LNCAP (cell line): Measurements from ENCODE around the gene CASZ1.

Experiments used
- CTCF ChIP-seq: fragments of 450-650 bp; IDR thresholded peaks from 2 replicates; pipeline ENCODE4 v1.5.1; 2017; ENCODE audit warnings: mild to moderate bottlenecking

CASZ1 gene

GRCh38 chr1:10646347-10646861 is 150.0 kb downstream of the CASZ1 start:
- TF ChIP-seq CTCF, result no peak

DNA sequence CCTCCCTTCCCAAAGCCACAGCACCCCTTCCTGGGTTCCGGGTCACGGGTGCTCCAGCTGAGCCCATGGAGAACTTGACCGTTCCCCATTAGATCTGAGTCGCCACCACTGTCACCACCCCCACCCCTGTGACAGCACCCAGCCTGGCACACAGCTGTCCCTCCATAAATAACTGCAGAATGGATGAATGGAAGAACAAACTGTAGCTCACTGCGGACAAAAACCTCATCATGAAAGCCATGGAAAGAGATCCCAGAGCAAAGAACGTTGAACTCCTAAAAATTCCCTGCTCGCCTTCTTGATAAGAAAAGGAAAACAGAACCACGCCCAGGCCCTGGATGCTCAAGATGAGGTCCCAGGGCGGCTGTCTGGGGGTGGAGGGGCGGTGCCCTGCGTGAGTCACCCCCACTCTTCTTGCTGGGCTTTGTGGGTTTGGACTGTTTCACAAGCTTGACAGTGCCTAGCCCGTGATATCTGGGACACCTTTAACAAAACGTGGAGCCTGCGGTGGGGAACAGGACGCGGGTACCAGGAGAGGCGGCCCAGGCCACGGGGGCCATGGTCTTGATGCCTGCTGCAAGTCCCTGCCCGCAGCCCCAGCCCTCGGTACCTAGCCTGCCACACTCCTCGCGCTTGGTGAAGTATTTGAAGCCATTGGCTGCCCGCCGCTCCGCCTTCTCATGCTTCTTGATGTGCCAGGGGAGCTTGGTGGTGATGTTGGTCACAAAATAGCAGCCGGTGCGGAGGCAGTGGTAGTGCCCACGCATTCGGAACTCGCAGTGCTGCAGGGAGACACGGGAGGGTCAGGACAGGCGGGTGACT is 151.9 kb downstream of the CASZ1 start:
- no peak for TF ChIP-seq CTCF

- no peak for TF ChIP-seq CTCF
These were observed 152.7 kb downstream of the CASZ1 start for GRCh38 chr1:10643607-10644306.

GRCh38 chr1:10642403-10643080 is 153.9 kb downstream of the CASZ1 start:
- TF ChIP-seq CTCF, result no peak

- TF ChIP-seq CTCF, result no peak
These were observed 154.5 kb downstream of the CASZ1 start for GRCh38 chr1:10641976-10642375.

GRCh38 chr1:10640843-10641553 is 155.4 kb downstream of the CASZ1 start:
- no peak for TF ChIP-seq CTCF
